Measurements from ENCODE around the gene RNF41.

RNF41 gene

DNA sequence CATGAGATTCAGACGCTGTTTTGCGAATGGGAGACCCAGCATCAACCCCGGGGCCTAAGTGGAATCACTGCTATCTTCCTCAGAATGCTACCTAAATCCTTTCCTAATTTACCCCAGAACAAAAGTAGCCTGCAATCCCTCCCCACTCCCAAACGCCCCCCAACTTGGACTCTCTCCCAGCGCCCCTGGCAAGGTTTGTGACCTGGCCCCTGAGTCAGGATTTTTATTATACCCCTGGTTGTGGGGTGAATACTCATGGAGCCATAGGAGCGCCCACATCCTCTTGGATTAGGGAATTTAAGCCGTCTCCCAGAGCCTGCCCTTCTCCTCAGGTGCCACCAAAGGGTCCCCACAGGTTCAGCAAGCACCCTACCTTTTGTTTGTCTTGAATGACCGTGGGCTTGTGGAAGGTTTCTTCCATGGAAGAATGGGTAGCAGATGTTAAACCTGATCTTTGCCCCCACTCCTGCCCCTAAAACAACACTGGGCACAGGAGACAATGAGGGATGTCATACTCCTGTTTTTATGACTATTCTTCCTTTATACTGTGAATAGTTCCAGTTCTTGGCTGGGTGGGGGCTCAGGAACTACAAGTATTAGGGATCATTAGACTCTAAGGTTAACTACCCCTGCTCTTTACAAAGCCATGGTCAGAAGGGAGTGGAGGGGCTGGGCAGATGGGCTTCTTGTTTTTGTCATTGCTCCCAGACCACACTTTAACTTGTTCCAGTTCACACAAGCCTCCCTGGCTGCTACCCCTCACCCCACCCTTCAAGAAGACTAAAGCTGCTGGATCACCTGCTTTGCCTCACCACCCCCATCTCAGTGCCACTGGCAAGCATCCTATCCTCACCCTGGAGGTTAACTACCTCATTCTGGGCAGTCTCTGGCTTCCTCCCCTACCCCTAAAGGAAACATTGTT is 68.7 kb downstream of the RNF41 start:
- DNase-seq (ENCODE audit: low read depth) = no peak
